ENCODE results near the gene MSTO1. TPM values are rescaled to one million over a fixed set of nuclear protein-coding genes. Genes with fewer than 3 reads are reported as not detected.
"Not testable (repeated sequence)": the region's sequence is repeated elsewhere in the genome, so short reads cannot be mapped to it uniquely, and the experiment has no call there.

Gene MSTO1
- polyA plus RNA-seq, 1 experiment: 17.1 TPM

DNA sequence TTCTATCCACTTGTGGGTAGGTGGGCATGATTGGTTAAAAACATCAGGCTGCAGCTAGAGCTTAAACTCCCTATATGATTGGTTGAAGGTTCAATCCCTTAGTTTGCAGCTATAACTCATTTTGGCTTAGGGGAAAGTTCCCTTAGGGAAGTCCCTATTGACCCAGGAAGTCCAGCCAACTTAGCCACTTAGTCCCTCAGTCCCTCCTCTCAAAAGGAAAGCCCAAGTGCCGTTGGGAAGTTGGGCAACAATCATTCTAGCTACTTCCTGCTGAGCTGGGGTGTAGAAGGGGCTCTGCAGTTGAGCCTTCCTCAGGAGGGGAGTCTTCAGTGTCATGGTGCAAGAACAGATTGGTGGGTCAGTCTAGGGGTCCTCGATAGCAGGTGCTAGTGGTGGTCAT lies 12.2 kb downstream of the MSTO1 start:
- CTCF ChIA-PET: no interaction called here

DNA sequence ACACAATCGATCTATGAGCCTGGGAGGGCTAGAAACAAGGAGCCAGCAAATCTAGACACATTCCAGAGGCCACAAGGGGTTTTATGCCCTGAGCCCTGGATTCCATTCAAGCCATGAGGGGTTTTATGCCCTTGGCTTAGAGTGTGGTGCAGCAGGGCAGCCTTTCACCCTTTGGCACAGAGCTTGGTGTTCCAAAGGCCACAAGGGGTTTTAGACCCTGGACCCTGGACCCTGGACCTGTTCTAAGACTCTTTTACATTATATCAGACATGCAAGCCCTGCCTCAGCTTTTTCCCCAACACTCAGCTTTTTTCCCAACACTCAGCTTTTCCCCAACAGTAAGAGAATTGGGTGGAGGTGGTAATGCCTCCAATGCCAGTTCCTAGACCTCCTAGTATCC lies 13.3 kb downstream of the MSTO1 start:
- Histone ChIP-seq H3K27ac (ENCODE audit: low read depth, low read length) (no peak overlapping the region), H3K4me3 (ENCODE audit: low read depth, low read length) (no peak overlapping the region), H3K9me3 (ENCODE audit: control insufficient read depth, insufficient read depth, low read length) (peaks cover 5% of the 10 kb centered on the region; the same call in 1 of the 2 replicates), H3K27me3 (ENCODE audit: control insufficient read depth, insufficient read depth, low read length) (no peaks in the 10 kb centered on the region)
- CTCF ChIA-PET: no interaction called here
- TF ChIP-seq, protein P1, sequence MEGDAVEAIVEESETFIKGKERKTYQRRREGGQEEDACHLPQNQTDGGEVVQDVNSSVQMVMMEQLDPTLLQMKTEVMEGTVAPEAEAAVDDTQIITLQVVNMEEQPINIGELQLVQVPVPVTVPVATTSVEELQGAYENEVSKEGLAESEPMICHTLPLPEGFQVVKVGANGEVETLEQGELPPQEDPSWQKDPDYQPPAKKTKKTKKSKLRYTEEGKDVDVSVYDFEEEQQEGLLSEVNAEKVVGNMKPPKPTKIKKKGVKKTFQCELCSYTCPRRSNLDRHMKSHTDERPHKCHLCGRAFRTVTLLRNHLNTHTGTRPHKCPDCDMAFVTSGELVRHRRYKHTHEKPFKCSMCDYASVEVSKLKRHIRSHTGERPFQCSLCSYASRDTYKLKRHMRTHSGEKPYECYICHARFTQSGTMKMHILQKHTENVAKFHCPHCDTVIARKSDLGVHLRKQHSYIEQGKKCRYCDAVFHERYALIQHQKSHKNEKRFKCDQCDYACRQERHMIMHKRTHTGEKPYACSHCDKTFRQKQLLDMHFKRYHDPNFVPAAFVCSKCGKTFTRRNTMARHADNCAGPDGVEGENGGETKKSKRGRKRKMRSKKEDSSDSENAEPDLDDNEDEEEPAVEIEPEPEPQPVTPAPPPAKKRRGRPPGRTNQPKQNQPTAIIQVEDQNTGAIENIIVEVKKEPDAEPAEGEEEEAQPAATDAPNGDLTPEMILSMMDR (IDR thresholded peaks at IDR 0.05; ENCODE audit: low read depth, low read length): no peak
- no peak for DNase-seq (ENCODE audit: low read depth, low spot score)
- POLR2A ChIA-PET: no interaction called here

More for the DNA sequence above, 12.2 kb downstream of the MSTO1 start:
- no peak for DNase-seq (ENCODE audit: low read depth, low spot score)
- no peak overlapping the region for H3K27ac ChIP-seq (ENCODE audit: low read depth, low read length)
- no peaks in the 10 kb centered on the region for H3K27me3 ChIP-seq (ENCODE audit: control insufficient read depth, insufficient read depth, low read length)
- no peak overlapping the region for H3K4me3 ChIP-seq (ENCODE audit: low read depth, low read length)
- POLR2A ChIA-PET: no interaction called here
- peaks cover 5% of the 10 kb centered on the region; the same call in 1 of the 2 replicates for H3K9me3 ChIP-seq (ENCODE audit: control insufficient read depth, insufficient read depth, low read length)
- TF ChIP-seq, protein P1 (IDR thresholded peaks at IDR 0.05; ENCODE audit: low read depth, low read length): no peak

- H3K9me3 ChIP-seq (ENCODE audit: control insufficient read depth, insufficient read depth, low read length); H3K27me3 ChIP-seq (ENCODE audit: control insufficient read depth, insufficient read depth, low read length); POLR2A ChIA-PET; DNase-seq (ENCODE audit: low read depth, low spot score); CTCF ChIA-PET; H3K4me3 ChIP-seq (ENCODE audit: low read depth, low read length); H3K27ac ChIP-seq (ENCODE audit: low read depth, low read length): not testable (repeated sequence)
These were observed 16.4 kb downstream of the MSTO1 start for GRCh38 chr1:155626428-155626827.

- H3K9me3 ChIP-seq (ENCODE audit: control insufficient read depth, insufficient read depth, low read length): peaks cover 6% of the 10 kb centered on the region; the same call in 1 of the 2 replicates
- no peak overlapping the region for H3K27ac ChIP-seq (ENCODE audit: low read depth, low read length)
- H3K27me3 ChIP-seq (ENCODE audit: control insufficient read depth, insufficient read depth, low read length): no peaks in the 10 kb centered on the region
- TF ChIP-seq, protein P1 (IDR thresholded peaks at IDR 0.05; ENCODE audit: low read depth, low read length): no peak
- ChIA-PET POLR2A (no interaction called here), CTCF (no interaction called here)
- no peak overlapping the region for H3K4me3 ChIP-seq (ENCODE audit: low read depth, low read length)
- no peak for DNase-seq (ENCODE audit: low read depth, low spot score)
These were observed 26.6 kb downstream of the MSTO1 start for GRCh38 chr1:155636397-155637153.

- CTCF ChIA-PET: no interaction called here
These were observed 30.3 kb downstream of the MSTO1 start for GRCh38 chr1:155640367-155640766.

GRCh38 chr1:155642559-155643180 lies 32.7 kb downstream of the MSTO1 start:
- DNase-seq (ENCODE audit: low read depth, low spot score); H3K4me3 ChIP-seq (ENCODE audit: low read depth, low read length); H3K27ac ChIP-seq (ENCODE audit: low read depth, low read length); POLR2A ChIA-PET; H3K27me3 ChIP-seq (ENCODE audit: control insufficient read depth, insufficient read depth, low read length); CTCF ChIA-PET: not testable (repeated sequence)
- H3K9me3 ChIP-seq (ENCODE audit: control insufficient read depth, insufficient read depth, low read length): peaks cover 30% of the 10 kb centered on the region

More at GRCh38 chr1:155640367-155640766, 30.3 kb downstream of the MSTO1 start:
- Histone ChIP-seq H3K27me3 (ENCODE audit: control insufficient read depth, insufficient read depth, low read length) (no peaks in the 10 kb centered on the region), H3K27ac (ENCODE audit: low read depth, low read length) (no peak overlapping the region), H3K4me3 (ENCODE audit: low read depth, low read length) (no peak overlapping the region), H3K9me3 (ENCODE audit: control insufficient read depth, insufficient read depth, low read length) (peaks cover 30% of the 10 kb centered on the region)
- DNase-seq (ENCODE audit: low read depth, low spot score): no peak
- POLR2A ChIA-PET: interaction anchor here (0.7 kb wide), 1 partner anchor 130 kb away, joined by 3 read pairs; no protein-coding TSS in a partner anchor
- TF ChIP-seq, protein P1 (IDR thresholded peaks at IDR 0.05; ENCODE audit: low read depth, low read length): no peak

Measured in AG04450 (cell line).